Lung (tissue), 12 donors: ENCODE results near the gene ELP4. TPM values are rescaled to one million over a fixed set of nuclear protein-coding genes. Genes with fewer than 3 reads are reported as not detected.

ENCODE experiments used
- ATAC-seq: fragments of 200-7000 bp; cut with Tn5 transposase; one replicate; pipeline ENCODE4 v1.9.1; 2020; ENCODE audit warnings: moderate number of reproducible peaks; ENCODE audit not compliant: insufficient read depth, low FRiP score
- DNase-seq, 3 donors: peaks; one replicate each; pipeline ENCODE4 v3.0.0-alpha.2; 2013 to 2017
- H3K27ac ChIP-seq, 2 donors: one replicate each; pipeline ENCODE4 v1.5.1; 2013; ENCODE audit warnings: mild to moderate bottlenecking in 2 of 2, moderate library complexity in 2 of 2, control low read depth in 1 of 2, inconsistent platforms in 1 of 2, low read depth in 1 of 2, low read length in 1 of 2
- H3K27me3 ChIP-seq, 3 donors: one replicate each; pipeline ENCODE4 v1.5.1; 2013; ENCODE audit warnings: low read length in 2 of 3; ENCODE audit not compliant: control insufficient read depth in 3 of 3, insufficient read depth in 3 of 3
- H3K36me3 ChIP-seq, 4 donors: one replicate each; pipeline ENCODE4 v1.5.1; 2013; ENCODE audit warnings: low read length in 4 of 4, mild to moderate bottlenecking in 1 of 4, moderate library complexity in 1 of 4; ENCODE audit not compliant: control insufficient read depth in 4 of 4, insufficient read depth in 4 of 4
- H3K4me1 ChIP-seq, 5 donors: one replicate each; pipeline ENCODE4 v1.5.1; 2013; ENCODE audit warnings: low read length in 5 of 5, mild to moderate bottlenecking in 2 of 5, moderate library complexity in 1 of 5; ENCODE audit not compliant: control insufficient read depth in 5 of 5, insufficient read depth in 5 of 5
- H3K4me3 ChIP-seq: one replicate; pipeline ENCODE4 v1.5.1; 2013; ENCODE audit warnings: mild to moderate bottlenecking, control low read depth, moderate library complexity
- H3K9ac ChIP-seq, 2 donors: one replicate each; pipeline ENCODE4 v1.5.1; 2013; ENCODE audit warnings: low read length in 2 of 2, control low read depth in 1 of 2; ENCODE audit not compliant: insufficient read depth in 1 of 2
- H3K9me3 ChIP-seq, 4 donors: one replicate each; pipeline ENCODE4 v1.5.1; 2013; ENCODE audit warnings: low read length in 3 of 4, mild to moderate bottlenecking in 1 of 4, moderate library complexity in 1 of 4; ENCODE audit not compliant: control insufficient read depth in 4 of 4, insufficient read depth in 3 of 4
- CTCF ChIP-seq: IDR thresholded peaks from 2 replicates; pipeline ENCODE4 v1.5.1; 2012; ENCODE audit warnings: mild to moderate bottlenecking; ENCODE audit errors: control extremely low read depth, extremely low read depth
- WGBS, 2 donors: extraction: QIAGEN DNeasy Blood & Tissue Kit; methylation state at CpG; one replicate each; pipeline ENCODE4 v1.1.7; 2013; 5-methylcytosine and 5-hydroxymethylcytosine counted together
- polyA plus RNA-seq, 2 donors: library from polyadenylated mRNA; stranded (reverse); fragments of 200-250 nt; gene quantifications; one replicate each; pipeline ENCODE4 v1.2.1, GENCODE V29; 2013
- total RNA-seq, 2 donors: library from RNA; depleted of rRNA in 1 of 2; stranded (reverse); fragments of >200 nt in 1 of 2; gene quantifications; one replicate each; pipeline ENCODE4 v1.2.1, GENCODE V29; 2014 to 2021
- donor health status: control.
- donor health status: control.
- donor health status: Bipolar disorder and iron deficiency.
- donor health status: healthy.
- donor health status: DM: yes; HTN: yes; CAD: no.

Gene ELP4
- total and polyA plus RNA-seq, 4 donors, result 7.7 to 47.8 (median 13.7) TPM

GRCh38 chr11:31687256-31687655, 177.7 kb downstream of the ELP4 start:
- 93 to 94% methylated on average over 1 of the region's 1 CpG for WGBS, 2 donors

GRCh38 chr11:31687861-31688260, 178.3 kb downstream of the ELP4 start:
- TF ChIP-seq CTCF, result no peak
- WGBS, 2 donors, result 77 to 85% methylated on average over 4 of the region's 4 CpGs

More at GRCh38 chr11:31687256-31687655, 177.7 kb downstream of the ELP4 start:
- no peaks in the 10 kb centered on the region for H3K36me3 ChIP-seq
- no peaks in the 10 kb centered on the region for H3K4me1 ChIP-seq
- no peaks in the 10 kb centered on the region for H3K27me3 ChIP-seq
- H3K27ac ChIP-seq, result no peak overlapping the region
- no peak for ATAC-seq
- no peak for TF ChIP-seq CTCF
- H3K9ac ChIP-seq, result no peak overlapping the region
- H3K9me3 ChIP-seq, result no peaks in the 10 kb centered on the region
- no peak for DNase-seq
- no peak overlapping the region for H3K4me3 ChIP-seq

GRCh38 chr11:31689559-31689958, 180.0 kb downstream of the ELP4 start:
- Histone ChIP-seq H3K9me3 (no peaks in the 10 kb centered on the region), H3K9ac (no peak overlapping the region), H3K27me3 (no peaks in the 10 kb centered on the region), H3K4me3 (no peak overlapping the region), H3K4me1 (no peaks in the 10 kb centered on the region), H3K36me3 (no peaks in the 10 kb centered on the region), H3K27ac (no peak overlapping the region)
- no peak for TF ChIP-seq CTCF
- no peak for DNase-seq
- no peak for ATAC-seq

More at GRCh38 chr11:31687861-31688260, 178.3 kb downstream of the ELP4 start:
- ATAC-seq, result no peak
- Histone ChIP-seq H3K4me1 (no peaks in the 10 kb centered on the region), H3K9ac (no peak overlapping the region), H3K27me3 (no peaks in the 10 kb centered on the region), H3K27ac (no peak overlapping the region), H3K9me3 (no peaks in the 10 kb centered on the region), H3K4me3 (no peak overlapping the region), H3K36me3 (no peaks in the 10 kb centered on the region)
- DNase-seq, result no peak

GRCh38 chr11:31690041-31690440, 180.5 kb downstream of the ELP4 start:
- no peaks in the 10 kb centered on the region for H3K36me3 ChIP-seq
- no peak overlapping the region for H3K9ac ChIP-seq
- DNase-seq, result peak in 1 of 3 donors; percentile 27
- no peak for TF ChIP-seq CTCF
- H3K9me3 ChIP-seq, result no peaks in the 10 kb centered on the region
- no peak for ATAC-seq
- H3K27ac ChIP-seq, result no peak overlapping the region
- no peak overlapping the region for H3K4me3 ChIP-seq
- WGBS, 2 donors, result 80 to 93% methylated on average over 2 of the region's 2 CpGs
- no peaks in the 10 kb centered on the region for H3K27me3 ChIP-seq
- no peaks in the 10 kb centered on the region for H3K4me1 ChIP-seq
